Ascending aorta (tissue), 2 donors: ENCODE data around the gene STK32B. TPM values are rescaled to one million over a fixed set of nuclear protein-coding genes. Genes with fewer than 3 reads are reported as not detected.

Source experiments
- DNase-seq, 2 donors: peaks; one replicate each; pipeline ENCODE4 v3.0.0-alpha.2; 2019; ENCODE audit warnings: low spot score in 2 of 2
- H3K27ac ChIP-seq, 2 donors: fragments of 200-600 bp; sonication (generic); one replicate each; pipeline ENCODE4 v1.5.1; 2016 to 2017; ENCODE audit warnings: mild to moderate bottlenecking in 1 of 2
- H3K27me3 ChIP-seq: fragments of 200-600 bp; sonication (generic); one replicate; pipeline ENCODE4 v1.5.1; 2017
- H3K36me3 ChIP-seq, 2 donors: fragments of 200-600 bp; sonication (generic); one replicate each; pipeline ENCODE4 v1.5.1; 2016
- H3K4me1 ChIP-seq, 2 donors: fragments of 200-600 bp; sonication (generic); one replicate each; pipeline ENCODE4 v1.5.1; 2016 to 2017; ENCODE audit warnings: mild to moderate bottlenecking in 1 of 2
- H3K4me3 ChIP-seq, 2 donors: fragments of 200-600 bp; sonication (generic); one replicate each; pipeline ENCODE4 v1.5.1; 2016 to 2017; ENCODE audit warnings: mild to moderate bottlenecking in 1 of 2
- H3K9me3 ChIP-seq, 2 donors: fragments of 200-600 bp; sonication (generic); one replicate each; pipeline ENCODE4 v1.5.1; 2016
- intact Hi-C: fragments of 100-400 bp; cut with DNase I; formaldehyde crosslinking; loops from one replicate; pipeline ENCODE4 v1.15.1; 2023
- total RNA-seq: library from RNA; depleted of rRNA; stranded (reverse); fragments of >200 nt; gene quantifications from one replicate; pipeline ENCODE4 v1.1.0, GENCODE V29; 2016
- TF ChIP-seq, protein P1 (sequence below), 3 experiments: fragments of 200-600 bp in 2 of 3; fragments of 450-650 bp in 1 of 3; sonication (generic) in 2 of 3; IDR thresholded peaks; one replicate each; pipeline ENCODE4 v1.5.1; 2016 to 2019; ENCODE audit warnings: antibody characterized with exemption in 3 of 3, mild to moderate bottlenecking in 1 of 3, moderate library complexity in 1 of 3

Gene STK32B
- total RNA-seq, 1 donor from 2014 or later = 2.3 TPM

DNA sequence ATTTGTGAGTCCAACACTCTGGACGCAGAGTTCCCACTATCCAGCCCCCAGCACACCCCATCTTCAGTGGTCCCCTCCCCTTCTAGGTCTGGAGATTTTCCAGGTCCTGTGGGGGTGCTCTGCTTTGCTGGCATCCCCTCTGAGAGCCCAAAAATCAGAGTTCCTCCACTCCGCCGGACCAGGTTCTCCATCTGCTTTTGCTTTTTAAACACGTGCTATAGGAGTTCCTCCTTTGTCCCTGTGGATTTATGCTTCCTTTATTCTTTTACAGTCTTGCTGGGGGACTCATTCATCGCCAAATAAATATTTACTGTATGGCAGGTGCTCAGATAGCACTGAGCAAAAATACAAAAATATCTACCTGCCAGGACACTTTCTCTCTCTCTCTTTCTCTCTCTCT, 324.7 kb downstream of the STK32B start:
- TF ChIP-seq, protein P1, sequence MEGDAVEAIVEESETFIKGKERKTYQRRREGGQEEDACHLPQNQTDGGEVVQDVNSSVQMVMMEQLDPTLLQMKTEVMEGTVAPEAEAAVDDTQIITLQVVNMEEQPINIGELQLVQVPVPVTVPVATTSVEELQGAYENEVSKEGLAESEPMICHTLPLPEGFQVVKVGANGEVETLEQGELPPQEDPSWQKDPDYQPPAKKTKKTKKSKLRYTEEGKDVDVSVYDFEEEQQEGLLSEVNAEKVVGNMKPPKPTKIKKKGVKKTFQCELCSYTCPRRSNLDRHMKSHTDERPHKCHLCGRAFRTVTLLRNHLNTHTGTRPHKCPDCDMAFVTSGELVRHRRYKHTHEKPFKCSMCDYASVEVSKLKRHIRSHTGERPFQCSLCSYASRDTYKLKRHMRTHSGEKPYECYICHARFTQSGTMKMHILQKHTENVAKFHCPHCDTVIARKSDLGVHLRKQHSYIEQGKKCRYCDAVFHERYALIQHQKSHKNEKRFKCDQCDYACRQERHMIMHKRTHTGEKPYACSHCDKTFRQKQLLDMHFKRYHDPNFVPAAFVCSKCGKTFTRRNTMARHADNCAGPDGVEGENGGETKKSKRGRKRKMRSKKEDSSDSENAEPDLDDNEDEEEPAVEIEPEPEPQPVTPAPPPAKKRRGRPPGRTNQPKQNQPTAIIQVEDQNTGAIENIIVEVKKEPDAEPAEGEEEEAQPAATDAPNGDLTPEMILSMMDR (IDR thresholded peaks at IDR 0.05) = no peak
- peak in 1 of 2 donors; percentile 22 for DNase-seq
- Histone ChIP-seq H3K4me3 (no peak overlapping the region), H3K27ac (no peak overlapping the region), H3K4me1 (no peaks in the 10 kb centered on the region), H3K9me3 (no peaks in the 10 kb centered on the region), H3K36me3 (no peaks in the 10 kb centered on the region), H3K27me3 (no peaks in the 10 kb centered on the region)
- intact Hi-C loops = no loop called here

GRCh38 chr4:5378002-5378401, 326.7 kb downstream of the STK32B start:
- no peak overlapping the region for H3K27ac ChIP-seq
- H3K36me3 ChIP-seq = no peaks in the 10 kb centered on the region
- no peaks in the 10 kb centered on the region for H3K9me3 ChIP-seq
- TF ChIP-seq, protein P1 (IDR thresholded peaks at IDR 0.05) = no peak
- no peak overlapping the region for H3K4me3 ChIP-seq
- no peak for DNase-seq
- intact Hi-C loops = no loop called here
- no peaks in the 10 kb centered on the region for H3K4me1 ChIP-seq
- no peaks in the 10 kb centered on the region for H3K27me3 ChIP-seq

DNA sequence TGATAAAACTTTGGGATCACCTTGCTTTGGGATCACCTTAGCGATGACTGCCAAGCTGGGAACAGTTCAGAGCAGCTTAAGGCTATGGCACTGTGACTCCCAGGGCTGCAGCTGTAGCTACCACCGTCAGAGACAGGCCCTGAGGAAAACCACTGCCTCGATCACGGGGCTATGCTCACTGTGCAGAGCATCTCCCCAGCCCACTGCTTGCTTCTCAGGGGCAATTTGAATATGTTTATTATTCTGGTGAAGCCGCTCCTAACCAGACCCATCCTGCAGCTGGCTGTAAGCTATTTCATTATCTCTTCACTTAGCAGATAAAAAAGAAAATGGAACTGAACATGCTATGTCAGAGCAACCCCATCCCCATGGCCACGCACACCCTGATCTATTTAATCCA, 328.6 kb downstream of the STK32B start:
- Histone ChIP-seq H3K4me3 (no peak overlapping the region), H3K27ac (no peak overlapping the region), H3K27me3 (no peaks in the 10 kb centered on the region), H3K9me3 (no peaks in the 10 kb centered on the region), H3K36me3 (no peaks in the 10 kb centered on the region), H3K4me1 (no peaks in the 10 kb centered on the region)
- intact Hi-C loops = no loop called here
- DNase-seq = no peak
- TF ChIP-seq, protein P1 (IDR thresholded peaks at IDR 0.05) = no peak

- Histone ChIP-seq H3K27me3 (no peaks in the 10 kb centered on the region), H3K9me3 (no peaks in the 10 kb centered on the region), H3K27ac (no peak overlapping the region), H3K36me3 (no peaks in the 10 kb centered on the region), H3K4me1 (no peaks in the 10 kb centered on the region), H3K4me3 (no peak overlapping the region)
- TF ChIP-seq, protein P1 (IDR thresholded peaks at IDR 0.05) = no peak
- intact Hi-C loops = no loop called here
- no peak for DNase-seq
Observed at GRCh38 chr4:5381961-5382441, 330.7 kb downstream of the STK32B start.

DNA sequence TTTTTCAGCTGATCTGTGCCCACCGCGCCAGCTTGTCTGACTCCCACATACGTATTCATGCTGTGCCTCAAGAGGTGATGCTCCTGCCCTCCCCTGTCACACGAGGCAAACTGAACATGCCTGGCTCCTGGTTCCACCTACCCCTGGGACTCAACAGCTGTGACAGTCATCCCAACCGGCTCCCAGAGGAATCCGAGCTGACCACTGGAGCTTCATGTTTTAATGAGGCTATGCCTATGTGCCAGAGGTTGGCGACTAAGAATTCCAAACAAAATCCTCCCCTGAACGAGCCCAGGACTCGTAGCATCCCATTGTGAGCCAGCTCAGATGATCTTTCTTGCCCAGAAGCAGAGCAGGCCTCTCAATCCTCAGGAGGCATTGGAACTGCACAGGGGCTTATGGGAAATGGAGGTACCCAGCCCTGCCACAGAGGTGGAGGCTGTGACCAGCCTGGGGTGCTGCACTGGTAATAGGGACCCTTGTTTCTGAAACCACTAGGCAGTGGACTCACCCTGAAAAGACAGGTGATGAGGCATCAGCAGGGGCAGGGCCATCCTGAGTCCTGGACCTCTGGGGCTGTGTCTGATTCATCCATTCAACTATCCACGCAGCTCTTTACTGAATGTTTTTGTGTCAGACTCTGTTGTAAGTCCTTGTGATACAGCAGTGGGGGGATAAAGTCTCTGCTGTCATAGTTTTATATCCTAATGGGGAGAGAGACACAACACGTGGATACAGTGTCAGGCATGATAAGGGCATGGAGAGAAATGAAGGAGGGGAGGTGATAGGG, 332.1 kb downstream of the STK32B start:
- H3K9me3 ChIP-seq = no peaks in the 10 kb centered on the region
- H3K4me3 ChIP-seq = no peak overlapping the region
- H3K27me3 ChIP-seq = no peaks in the 10 kb centered on the region
- H3K36me3 ChIP-seq = no peaks in the 10 kb centered on the region
- no peak overlapping the region for H3K27ac ChIP-seq
- intact Hi-C loops = no loop called here
- H3K4me1 ChIP-seq = no peaks in the 10 kb centered on the region
- DNase-seq = no peak
- TF ChIP-seq, protein P1 (IDR thresholded peaks at IDR 0.05) = no peak
